Nephron (organoid): Measurements from ENCODE around the gene SV2B.
"Not testable (repeated sequence)": the region's sequence is repeated elsewhere in the genome, so short reads cannot be mapped to it uniquely, and the experiment has no call there.

ENCODE experiments used
- H3K27ac Mint-ChIP-seq, 3 experiments: 2 replicates each; pipeline ENCODE4 v1.8.0; 2020; ENCODE audit warnings: mixed read lengths in 3 of 3, mild to moderate bottlenecking in 2 of 3, moderate library complexity in 1 of 3
- H3K27me3 Mint-ChIP-seq: 2 replicates; pipeline ENCODE4 v1.8.0; 2021; ENCODE audit warnings: low read depth, mild to moderate bottlenecking, moderate library complexity, mixed read lengths
- H3K36me3 Mint-ChIP-seq: 2 replicates; pipeline ENCODE4 v1.8.0; 2020; ENCODE audit warnings: low read depth, mixed read lengths
- H3K4me1 Mint-ChIP-seq: 2 replicates; pipeline ENCODE4 v1.8.0; 2020; ENCODE audit warnings: mixed read lengths
- H3K4me3 Mint-ChIP-seq, 3 experiments: 2 replicates each; pipeline ENCODE4 v1.8.0; 2020; ENCODE audit warnings: mild to moderate bottlenecking in 3 of 3, mixed read lengths in 3 of 3, moderate library complexity in 2 of 3
- H3K9me3 Mint-ChIP-seq: 2 replicates; pipeline ENCODE4 v1.8.0; 2020; ENCODE audit warnings: mixed read lengths
- TF ChIP-seq, protein P1 (sequence below), 3 experiments: fragments of 200-600 bp; sonication (generic); IDR thresholded peaks; one replicate each; pipeline ENCODE4 v1.5.0; 2021; ENCODE audit warnings: antibody characterized with exemption in 3 of 3; ENCODE audit not compliant: unreplicated experiment in 3 of 3

Gene SV2B

GRCh38 chr15:91072161-91072560, 27.9 kb upstream of the SV2B start:
- peaks cover 11% of the 10 kb centered on the region for H3K4me1 Mint-ChIP-seq
- no peak overlapping the region for H3K4me3 Mint-ChIP-seq
- TF ChIP-seq, protein P1, sequence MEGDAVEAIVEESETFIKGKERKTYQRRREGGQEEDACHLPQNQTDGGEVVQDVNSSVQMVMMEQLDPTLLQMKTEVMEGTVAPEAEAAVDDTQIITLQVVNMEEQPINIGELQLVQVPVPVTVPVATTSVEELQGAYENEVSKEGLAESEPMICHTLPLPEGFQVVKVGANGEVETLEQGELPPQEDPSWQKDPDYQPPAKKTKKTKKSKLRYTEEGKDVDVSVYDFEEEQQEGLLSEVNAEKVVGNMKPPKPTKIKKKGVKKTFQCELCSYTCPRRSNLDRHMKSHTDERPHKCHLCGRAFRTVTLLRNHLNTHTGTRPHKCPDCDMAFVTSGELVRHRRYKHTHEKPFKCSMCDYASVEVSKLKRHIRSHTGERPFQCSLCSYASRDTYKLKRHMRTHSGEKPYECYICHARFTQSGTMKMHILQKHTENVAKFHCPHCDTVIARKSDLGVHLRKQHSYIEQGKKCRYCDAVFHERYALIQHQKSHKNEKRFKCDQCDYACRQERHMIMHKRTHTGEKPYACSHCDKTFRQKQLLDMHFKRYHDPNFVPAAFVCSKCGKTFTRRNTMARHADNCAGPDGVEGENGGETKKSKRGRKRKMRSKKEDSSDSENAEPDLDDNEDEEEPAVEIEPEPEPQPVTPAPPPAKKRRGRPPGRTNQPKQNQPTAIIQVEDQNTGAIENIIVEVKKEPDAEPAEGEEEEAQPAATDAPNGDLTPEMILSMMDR (IDR thresholded peaks at IDR 0.05; ENCODE audit: unreplicated experiment in 3 of 3), result no peak
- H3K27ac Mint-ChIP-seq, result no peak overlapping the region
- peaks cover 10% of the 10 kb centered on the region for H3K27me3 Mint-ChIP-seq
- H3K9me3 Mint-ChIP-seq, result no peaks in the 10 kb centered on the region
- H3K36me3 Mint-ChIP-seq, result no peaks in the 10 kb centered on the region

GRCh38 chr15:91073077-91073476, 27.0 kb upstream of the SV2B start:
- H3K27ac Mint-ChIP-seq, result no peak overlapping the region
- no peaks in the 10 kb centered on the region for H3K36me3 Mint-ChIP-seq
- peaks cover 9% of the 10 kb centered on the region for H3K27me3 Mint-ChIP-seq
- no peak overlapping the region for H3K4me3 Mint-ChIP-seq
- H3K9me3 Mint-ChIP-seq, result no peaks in the 10 kb centered on the region
- TF ChIP-seq, protein P1 (IDR thresholded peaks at IDR 0.05; ENCODE audit: unreplicated experiment in 3 of 3), result no peak
- H3K4me1 Mint-ChIP-seq, result peaks cover 11% of the 10 kb centered on the region

- Mint-ChIP-seq H3K27me3 (peaks cover 9% of the 10 kb centered on the region), H3K4me3 (no peak overlapping the region), H3K36me3 (no peaks in the 10 kb centered on the region), H3K9me3 (peaks cover 3% of the 10 kb centered on the region), H3K27ac (no peak overlapping the region), H3K4me1 (peaks cover 11% of the 10 kb centered on the region)
- TF ChIP-seq, protein P1 (IDR thresholded peaks at IDR 0.05; ENCODE audit: unreplicated experiment in 3 of 3), result no peak
Observed at GRCh38 chr15:91073768-91074167, 26.3 kb upstream of the SV2B start.

DNA sequence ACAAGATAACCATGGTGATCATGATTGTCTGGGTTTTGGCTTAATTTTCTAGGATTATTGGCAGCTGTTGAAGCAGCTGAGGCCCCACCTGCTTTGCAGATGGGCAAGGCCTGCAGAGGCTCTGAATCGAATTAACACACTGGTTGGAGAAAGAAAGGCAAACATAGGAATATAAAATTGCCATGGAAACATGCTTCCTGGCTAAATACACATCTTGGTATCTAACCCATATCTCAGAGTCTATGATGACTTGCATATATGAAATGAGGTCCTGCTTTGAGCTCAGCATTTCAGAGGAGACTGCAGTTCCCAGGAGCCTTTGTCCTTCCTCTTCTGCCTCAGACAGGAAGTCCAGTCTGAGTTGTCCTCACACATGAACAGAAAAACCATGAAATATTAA, 24.3 kb upstream of the SV2B start:
- H3K4me3 Mint-ChIP-seq, result no peak overlapping the region
- no peak overlapping the region for H3K27ac Mint-ChIP-seq
- H3K9me3 Mint-ChIP-seq, result peaks cover 11% of the 10 kb centered on the region
- TF ChIP-seq, protein P1 (IDR thresholded peaks at IDR 0.05; ENCODE audit: unreplicated experiment in 3 of 3), result no peak
- H3K27me3 Mint-ChIP-seq, result peaks cover 4% of the 10 kb centered on the region
- H3K36me3 Mint-ChIP-seq, result no peaks in the 10 kb centered on the region
- H3K4me1 Mint-ChIP-seq, result peaks cover 11% of the 10 kb centered on the region

GRCh38 chr15:91077029-91077428, 23.0 kb upstream of the SV2B start:
- peaks cover 11% of the 10 kb centered on the region for H3K4me1 Mint-ChIP-seq
- no peak overlapping the region for H3K4me3 Mint-ChIP-seq
- H3K27me3 Mint-ChIP-seq, result peaks cover 4% of the 10 kb centered on the region
- TF ChIP-seq, protein P1 (IDR thresholded peaks at IDR 0.05; ENCODE audit: unreplicated experiment in 3 of 3), result no peak
- no peak overlapping the region for H3K27ac Mint-ChIP-seq
- H3K9me3 Mint-ChIP-seq, result peaks cover 11% of the 10 kb centered on the region
- no peaks in the 10 kb centered on the region for H3K36me3 Mint-ChIP-seq

DNA sequence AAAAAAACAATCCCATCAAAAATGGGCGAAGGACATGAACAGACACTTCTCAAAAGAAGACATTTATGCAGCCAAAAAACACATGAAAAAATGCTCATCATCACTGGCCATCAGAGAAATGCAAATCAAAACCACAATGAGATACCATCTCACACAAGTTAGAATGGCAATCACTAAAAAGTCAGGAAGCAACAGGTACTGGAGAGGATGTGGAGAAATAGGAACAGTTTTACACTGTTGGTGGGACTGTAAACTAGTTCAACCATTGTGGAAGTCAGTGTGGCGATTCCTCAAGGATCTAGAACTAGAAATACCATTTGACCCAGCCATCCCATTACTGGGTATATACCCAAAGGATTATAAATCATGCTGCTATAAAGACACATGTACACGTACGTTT, 6.2 kb upstream of the SV2B start:
- H3K4me3 Mint-ChIP-seq, H3K36me3 Mint-ChIP-seq, H3K27ac Mint-ChIP-seq, H3K4me1 Mint-ChIP-seq: not testable (repeated sequence)
- peaks cover 22% of the 10 kb centered on the region for H3K9me3 Mint-ChIP-seq
- H3K27me3 Mint-ChIP-seq, result peaks cover 45% of the 10 kb centered on the region
